Liver (tissue), 3 donors: Measurements from ENCODE around the gene SEL1L.

ENCODE experiments used
- ATF3 ChIP-seq: IDR thresholded peaks from 2 replicates; pipeline ENCODE4 v1.6.1; 2016; ENCODE audit warnings: antibody characterized with exemption
- CTCF ChIP-seq: fragments of 150-350 bp; IDR thresholded peaks from 2 replicates; pipeline ENCODE4 v1.5.1; 2017; ENCODE audit warnings: improper control_type of control experiment, low read depth, low read length; ENCODE audit not compliant: missing input control
- EGR1 ChIP-seq, 2 donors: IDR thresholded peaks; 2 replicates each; pipeline ENCODE4 v1.6.1; 2016 to 2018; ENCODE audit warnings: antibody characterized with exemption in 2 of 2, low read depth in 2 of 2
- GABPA ChIP-seq, 2 donors: IDR thresholded peaks in 1 of 2; conservative IDR thresholded peaks in 1 of 2; 2 replicates each; pipeline ENCODE4 v1.6.1; 2016; ENCODE audit warnings: antibody characterized with exemption in 2 of 2, mild to moderate bottlenecking in 1 of 2, moderate library complexity in 1 of 2
- JUND ChIP-seq, 2 donors: IDR thresholded peaks; 2 replicates each; pipeline ENCODE4 v1.6.1; 2016; ENCODE audit warnings: antibody characterized with exemption in 2 of 2
- MAX ChIP-seq: IDR thresholded peaks from 2 replicates; pipeline ENCODE4 v1.6.1; 2016; ENCODE audit warnings: antibody characterized with exemption
- RAD21 ChIP-seq, 2 donors: IDR thresholded peaks; 2 replicates each; pipeline ENCODE4 v1.6.1; 2016; ENCODE audit warnings: antibody characterized with exemption in 2 of 2, mild to moderate bottlenecking in 2 of 2
- REST ChIP-seq: IDR thresholded peaks from 2 replicates; pipeline ENCODE4 v1.6.1; 2016; ENCODE audit warnings: antibody characterized with exemption, mild to moderate bottlenecking
- SP1 ChIP-seq: IDR thresholded peaks from 2 replicates; pipeline ENCODE4 v1.6.1; 2018; ENCODE audit warnings: antibody characterized with exemption, mild to moderate bottlenecking
- TAF1 ChIP-seq: conservative IDR thresholded peaks from 2 replicates; pipeline ENCODE4 v1.6.1; 2016; ENCODE audit warnings: antibody characterized with exemption, mild to moderate bottlenecking
- YY1 ChIP-seq: IDR thresholded peaks from 2 replicates; pipeline ENCODE4 v1.6.1; 2016; ENCODE audit warnings: antibody characterized with exemption, mild to moderate bottlenecking
- donor health status: healthy.
- donor health status: healthy.

- no peak for TF ChIP-seq CTCF
- no peak for TF ChIP-seq YY1
- no peak for TF ChIP-seq TAF1
- no peak for TF ChIP-seq RAD21 (IDR thresholded peaks at IDR 0.05)
- TF ChIP-seq ATF3, result no peak
- TF ChIP-seq MAX, result no peak
- no peak for TF ChIP-seq JUND (IDR thresholded peaks at IDR 0.05)
- no peak for TF ChIP-seq EGR1 (IDR thresholded peaks at IDR 0.05; ENCODE audit: low read depth in 2 of 2)
- no peak for TF ChIP-seq GABPA (IDR thresholded peaks at IDR 0.05 in 1 of 2, conservative IDR thresholded peaks at IDR 0.05 in 1 of 2)
- no peak for TF ChIP-seq SP1
- no peak for TF ChIP-seq REST
Measured at GRCh38 chr14:81472096-81472800, 61.4 kb downstream of the SEL1L start.
